B cell (primary cell): ENCODE measurements around the gene MRTFA. TPM values are rescaled to one million over a fixed set of nuclear protein-coding genes. Genes with fewer than 3 reads are reported as not detected.

Experiments
- ATAC-seq: fragments of 200-7000 bp; cut with Tn5 transposase; one replicate; pipeline ENCODE4 v1.10.0; 2021; ENCODE audit warnings: low read depth, mild to moderate bottlenecking, moderate number of reproducible peaks, moderate library complexity
- CTCF ChIA-PET: fragments of 350-600 bp; sonication (Branson Sonifier 250); formaldehyde crosslinking; loops from one replicate; lab custom pipeline; 2021; ENCODE audit warnings: antibody characterized with exemption, inconsistent platforms; lab: Charles Lee
- POLR2A ChIA-PET: fragments of 350-600 bp; sonication (Branson Sonifier 250); formaldehyde crosslinking; loops from one replicate; lab custom pipeline; 2021; ENCODE audit warnings: antibody characterized with exemption; lab: Charles Lee
- DNase-seq: peaks from one replicate; pipeline ENCODE4 v3.0.0; 2013
- H2AFZ ChIP-seq: 2 replicates; pipeline ENCODE4 v1.6.1; 2012; ENCODE audit warnings: mild to moderate bottlenecking, low read depth, low read length; ENCODE audit not compliant: insufficient read depth, poor library complexity, severe bottlenecking
- H3K27ac ChIP-seq, 2 donors: 1 replicate in 1 of 2; 2 replicates in 1 of 2; pipeline ENCODE4 v1.5.1; 2012 to 2013; ENCODE audit warnings: low read length in 2 of 2, mild to moderate bottlenecking in 2 of 2, moderate library complexity in 1 of 2
- H3K27me3 ChIP-seq, 4 experiments: fragments of 200-600 bp in 1 of 4; sonication (generic) in 1 of 4; replicated peaks in 1 of 4; 1 replicate in 2 of 4; 2 replicates in 2 of 4; pipeline versions ENCODE4 v1.6.1 to v1.7.0; 2013 to 2016; ENCODE audit warnings: low read length in 3 of 4, mild to moderate bottlenecking in 2 of 4, mixed read lengths in 1 of 4, moderate library complexity in 1 of 4; ENCODE audit not compliant: insufficient read depth in 4 of 4, control insufficient read depth in 3 of 4; ENCODE audit errors: control extremely low read depth in 1 of 4
- H3K36me3 ChIP-seq, 2 experiments: replicated peaks in 1 of 2; 1 replicate in 1 of 2; 2 replicates in 1 of 2; pipeline versions ENCODE4 v1.6.1 to v1.7.1; 2013; ENCODE audit warnings: low read length in 1 of 2; ENCODE audit not compliant: insufficient read depth in 2 of 2, control insufficient read depth in 1 of 2; ENCODE audit errors: control extremely low read depth in 1 of 2, extremely low read depth in 1 of 2
- H3K4me1 ChIP-seq, 2 donors: fragments of 200-600 bp in 1 of 2; sonication (generic) in 1 of 2; 1 replicate in 1 of 2; 2 replicates in 1 of 2; pipeline versions ENCODE4 v1.5.1 to v1.6.1; 2013 to 2017; ENCODE audit warnings: low read length in 2 of 2; ENCODE audit not compliant: control insufficient read depth in 2 of 2, insufficient read depth in 2 of 2
- H3K4me2 ChIP-seq: replicated peaks from 2 replicates; pipeline ENCODE3; 2012; ENCODE audit warnings: mild to moderate bottlenecking, low read depth, low read length; ENCODE audit not compliant: poor library complexity, severe bottlenecking
- H3K4me3 ChIP-seq, 5 experiments: fragments of 200-600 bp in 1 of 5; sonication (generic) in 1 of 5; 1 replicate in 3 of 5; 2 replicates in 2 of 5; pipeline versions ENCODE4 v1.5.1 to v1.7.0; 2011 to 2016; ENCODE audit warnings: low read length in 4 of 5, mild to moderate bottlenecking in 4 of 5, low read depth in 2 of 5, control low read depth in 1 of 5, moderate library complexity in 1 of 5; ENCODE audit not compliant: insufficient read depth in 1 of 5; ENCODE audit errors: control extremely low read depth in 1 of 5, extremely low read depth in 1 of 5
- H3K79me2 ChIP-seq: fragments of 200-600 bp; sonication (generic); one replicate; pipeline ENCODE4 v1.6.0; 2016; ENCODE audit warnings: low read length; ENCODE audit not compliant: control insufficient read depth, insufficient read depth
- H3K9ac ChIP-seq: fragments of 200-600 bp; sonication (generic); 2 replicates; pipeline ENCODE4 v1.6.1; 2017; ENCODE audit warnings: mild to moderate bottlenecking, low read length, moderate library complexity
- H3K9me3 ChIP-seq, 3 donors: one replicate each; pipeline versions ENCODE4 v1.6.1 to v1.7.1; 2013; ENCODE audit warnings: low read length in 2 of 3; ENCODE audit not compliant: control insufficient read depth in 2 of 3, insufficient read depth in 1 of 3; ENCODE audit errors: control extremely low read depth in 1 of 3
- H4K20me1 ChIP-seq: 2 replicates; pipeline ENCODE4 v1.6.0; 2012; ENCODE audit warnings: mild to moderate bottlenecking, low read length; ENCODE audit not compliant: insufficient read depth, control insufficient read depth, poor library complexity, severe bottlenecking
- H3K27ac Mint-ChIP-seq: one replicate; pipeline ENCODE4 v1.8.0; 2021; ENCODE audit warnings: mixed read lengths
- H3K27me3 Mint-ChIP-seq: one replicate; pipeline ENCODE4 v1.8.0; 2021; ENCODE audit warnings: mixed read lengths
- H3K4me1 Mint-ChIP-seq: one replicate; pipeline ENCODE4 v1.8.0; 2021; ENCODE audit warnings: mixed read lengths
- H3K4me3 Mint-ChIP-seq: one replicate; pipeline ENCODE4 v1.8.0; 2021; ENCODE audit warnings: mixed read lengths
- H3K9me3 Mint-ChIP-seq: one replicate; pipeline ENCODE4 v1.8.0; 2022; ENCODE audit warnings: mixed read lengths; ENCODE audit not compliant: insufficient read depth
- EZH2 ChIP-seq: IDR thresholded peaks from 2 replicates; pipeline ENCODE4 v1.6.1; 2012; ENCODE audit warnings: borderline replicate concordance, low read depth, mild to moderate bottlenecking, moderate library complexity, low read length; ENCODE audit not compliant: insufficient read depth, poor library complexity, severe bottlenecking
- WGBS: methylation state at CpG from one replicate; pipeline ENCODE4 v1.1.5; 2013; ENCODE audit warnings: missing lambda C conversion rate; ENCODE audit not compliant: insufficient coverage; 5-methylcytosine and 5-hydroxymethylcytosine counted together
- intact Hi-C: fragments of 100-400 bp; cut with micrococcal nuclease; formaldehyde crosslinking; loops from one replicate; pipeline ENCODE4 v1.10.0; 2022
- polyA plus RNA-seq: library from polyadenylated mRNA; depleted of rRNA; stranded (reverse); fragments of >200 nt; gene quantifications from 2 replicates; pipeline ENCODE4 v1.2.3, GENCODE V29; 2012
- total RNA-seq, 2 donors: library from RNA; stranded (reverse); fragments of 120-200 nt in 1 of 2; gene quantifications; 1 replicate in 1 of 2; 2 replicates in 1 of 2; pipeline versions ENCODE4 v1.2.3 to v1.2.4, GENCODE V29; 2013 to 2022
- TF ChIP-seq, protein P1 (sequence below): fragments of 200-600 bp; IDR thresholded peaks from one replicate; pipeline ENCODE4 v1.8.0; 2022; ENCODE audit warnings: antibody characterized with exemption, mild to moderate bottlenecking

The MRTFA gene
- total and polyA plus RNA-seq, 2 donors (not counting 1 experiment from before 2014, with no cell fraction given): 28.9 to 82.6 TPM

DNA sequence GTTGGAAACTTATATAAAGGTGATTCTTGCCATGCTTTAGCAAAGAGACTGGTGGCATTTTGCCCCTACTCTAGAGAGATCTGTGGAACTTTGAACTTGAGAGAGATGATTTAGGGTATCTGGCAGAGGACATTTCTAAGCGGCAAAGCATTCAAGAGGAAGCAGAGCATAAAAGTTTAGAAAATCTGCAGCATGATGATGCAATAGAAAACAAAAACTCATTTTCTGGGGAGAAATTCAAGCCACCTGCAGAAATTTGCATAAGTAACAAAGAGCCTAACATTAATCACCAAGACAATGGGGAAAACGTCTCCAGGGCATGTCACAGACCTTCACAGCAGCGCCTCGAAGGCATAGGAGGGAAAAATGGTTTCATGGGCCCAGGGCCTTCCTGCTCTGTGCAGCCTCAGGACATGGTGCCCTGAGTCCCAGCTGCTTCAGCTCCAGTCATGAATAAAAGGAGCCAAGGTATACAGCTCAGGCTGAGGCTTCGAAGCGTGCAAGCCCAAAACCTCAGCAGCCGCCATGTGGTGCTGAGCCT is 83.4 kb downstream of the MRTFA start:
- no peak for DNase-seq
- POLR2A ChIA-PET: no interaction called here
- Histone ChIP-seq H4K20me1 (no peaks in the 10 kb centered on the region), H3K36me3 (peaks cover 10 to 16% of the 10 kb centered on the region in 2 experiments), H3K79me2 (peaks cover 9% of the 10 kb centered on the region), H3K27me3 (no peaks in the 10 kb centered on the region), H3K4me1 (no peaks in the 10 kb centered on the region), H2AFZ (no peak overlapping the region), H3K4me2 (no peak overlapping the region), H3K9ac (no peak overlapping the region), H3K27ac (no peak overlapping the region), H3K9me3 (peaks cover 0 to 14% (median 5%) of the 10 kb centered on the region in 3 donors), H3K4me3 (no peak overlapping the region)
- Mint-ChIP-seq H3K9me3 (peaks cover 3% of the 10 kb centered on the region), H3K27me3 (no peaks in the 10 kb centered on the region), H3K4me3 (no peak overlapping the region), H3K27ac (no peak overlapping the region), H3K4me1 (no peaks in the 10 kb centered on the region)
- 96% methylated on average over 7 of the region's 7 CpGs for WGBS
- CTCF ChIA-PET: no interaction called here
- no peak for ATAC-seq
- intact Hi-C loops: no loop called here
- TF ChIP-seq, protein P1, sequence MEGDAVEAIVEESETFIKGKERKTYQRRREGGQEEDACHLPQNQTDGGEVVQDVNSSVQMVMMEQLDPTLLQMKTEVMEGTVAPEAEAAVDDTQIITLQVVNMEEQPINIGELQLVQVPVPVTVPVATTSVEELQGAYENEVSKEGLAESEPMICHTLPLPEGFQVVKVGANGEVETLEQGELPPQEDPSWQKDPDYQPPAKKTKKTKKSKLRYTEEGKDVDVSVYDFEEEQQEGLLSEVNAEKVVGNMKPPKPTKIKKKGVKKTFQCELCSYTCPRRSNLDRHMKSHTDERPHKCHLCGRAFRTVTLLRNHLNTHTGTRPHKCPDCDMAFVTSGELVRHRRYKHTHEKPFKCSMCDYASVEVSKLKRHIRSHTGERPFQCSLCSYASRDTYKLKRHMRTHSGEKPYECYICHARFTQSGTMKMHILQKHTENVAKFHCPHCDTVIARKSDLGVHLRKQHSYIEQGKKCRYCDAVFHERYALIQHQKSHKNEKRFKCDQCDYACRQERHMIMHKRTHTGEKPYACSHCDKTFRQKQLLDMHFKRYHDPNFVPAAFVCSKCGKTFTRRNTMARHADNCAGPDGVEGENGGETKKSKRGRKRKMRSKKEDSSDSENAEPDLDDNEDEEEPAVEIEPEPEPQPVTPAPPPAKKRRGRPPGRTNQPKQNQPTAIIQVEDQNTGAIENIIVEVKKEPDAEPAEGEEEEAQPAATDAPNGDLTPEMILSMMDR: no peak
- TF ChIP-seq EZH2: no peak

DNA sequence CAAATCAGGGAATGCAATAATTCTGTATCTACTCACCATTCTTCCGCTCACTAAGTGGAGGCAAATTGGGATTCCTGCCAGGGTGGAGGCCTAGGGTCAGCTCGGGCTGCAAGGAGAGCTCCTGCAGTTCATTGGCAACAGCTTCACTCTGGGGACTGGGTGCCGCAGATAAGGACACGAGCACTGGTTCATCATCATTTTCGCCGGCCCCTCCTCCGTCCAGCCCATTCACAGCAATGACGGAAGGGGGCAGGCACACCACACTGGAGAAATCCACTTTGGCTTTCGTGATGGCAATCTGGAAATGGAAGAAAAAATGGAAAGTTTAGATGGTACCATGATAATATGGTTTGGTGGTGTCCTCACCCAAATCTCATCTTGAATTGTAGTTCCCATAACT is 84.4 kb downstream of the MRTFA start:
- no peaks in the 10 kb centered on the region for H3K27me3 Mint-ChIP-seq
- H3K27ac ChIP-seq: no peak overlapping the region

More for the DNA sequence above, 84.4 kb downstream of the MRTFA start:
- ChIA-PET CTCF (interaction anchor here (1.0 kb wide), 1 partner anchor 94 kb away, joined by 6 read pairs; no protein-coding TSS in a partner anchor), POLR2A (no interaction called here)
- Histone ChIP-seq H3K4me2 (no peak overlapping the region), H3K4me3 (no peak overlapping the region), H3K27me3 (no peaks in the 10 kb centered on the region), H3K79me2 (peaks cover 7% of the 10 kb centered on the region), H4K20me1 (no peaks in the 10 kb centered on the region), H3K9me3 (peaks cover 0 to 14% (median 5%) of the 10 kb centered on the region in 3 donors), H3K9ac (no peak overlapping the region), H3K4me1 (no peaks in the 10 kb centered on the region), H2AFZ (no peak overlapping the region), H3K36me3 (peaks cover 10 to 16% of the 10 kb centered on the region in 2 experiments)
- no peak for TF ChIP-seq EZH2
- TF ChIP-seq, protein P1: no peak
- Mint-ChIP-seq H3K27ac (no peak overlapping the region), H3K4me1 (no peaks in the 10 kb centered on the region), H3K4me3 (no peak overlapping the region), H3K9me3 (peaks cover 3% of the 10 kb centered on the region)
- WGBS: 98% methylated on average over 7 of the region's 9 CpGs
- intact Hi-C loops: no loop called here
- no peak for DNase-seq
- no peak for ATAC-seq
